HG03064 (cell line): ENCODE measurements around the gene SALL2.

Source experiments
- ATAC-seq: cut with Tn5 transposase; IDR thresholded peaks from one replicate; pipeline ENCODE4 v1.9.1; 2021; ENCODE audit warnings: low read depth; ENCODE audit not compliant: unreplicated experiment

SALL2 gene

DNA sequence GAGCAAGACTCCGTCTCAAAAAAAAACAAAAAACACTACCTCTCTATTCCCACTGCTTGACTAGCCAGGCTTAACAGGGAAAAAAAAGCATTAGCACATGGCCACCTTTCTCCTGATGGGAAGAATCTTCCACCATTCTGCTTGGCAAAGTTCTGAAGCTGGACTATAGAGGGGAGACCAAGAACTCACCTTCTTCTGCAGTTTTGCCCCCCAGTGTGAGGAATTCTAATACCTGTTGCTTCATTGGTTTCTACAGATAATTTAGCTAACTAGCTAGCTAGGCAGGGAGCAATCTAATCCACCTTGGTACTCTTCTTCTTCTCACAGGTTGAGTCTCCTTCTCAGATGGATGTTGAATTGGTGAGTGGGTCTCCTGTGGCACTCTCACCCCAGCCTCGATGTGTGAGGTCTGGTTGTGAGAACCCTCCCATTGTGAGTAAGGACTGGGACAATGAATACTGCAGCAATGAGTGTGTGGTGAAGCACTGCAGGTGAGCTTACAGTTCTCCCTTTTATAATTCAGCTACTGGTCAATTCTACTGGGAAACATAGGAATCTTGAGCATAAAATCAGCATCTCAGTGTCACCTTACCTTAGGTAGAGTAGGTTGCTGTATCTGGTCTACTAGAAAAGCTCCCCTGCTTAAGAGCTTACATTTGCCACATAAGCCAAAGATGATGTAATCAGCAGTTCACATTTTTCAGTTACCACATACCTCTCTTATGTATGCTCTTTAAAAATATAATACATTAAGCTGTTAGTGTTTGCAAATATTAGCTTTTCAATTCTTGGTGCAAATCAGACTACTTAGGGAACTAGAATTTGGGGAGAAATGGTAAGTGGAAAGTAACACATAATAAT lies 31.0 kb downstream of the SALL2 start:
- no peak for ATAC-seq

DNA sequence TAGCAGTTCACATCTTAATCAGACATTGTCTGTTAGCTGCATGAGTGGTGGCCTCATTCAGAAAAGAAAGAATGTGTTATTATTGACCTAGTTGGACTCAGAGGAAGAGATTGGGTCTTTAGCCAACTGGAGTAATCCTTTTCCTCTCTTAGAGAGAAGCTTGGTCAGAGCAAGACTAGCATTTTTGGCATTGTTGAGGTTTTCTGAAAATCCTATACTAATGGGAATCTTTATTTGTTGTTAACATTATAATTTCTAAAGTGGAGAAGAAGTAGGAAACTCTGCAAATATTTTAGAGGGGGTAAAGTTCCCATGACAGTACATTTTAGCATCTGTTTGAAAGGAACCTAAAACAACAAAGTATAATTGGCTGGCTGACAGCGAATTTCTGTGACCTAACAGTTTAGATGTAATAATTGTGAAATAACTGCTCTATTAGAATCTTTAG lies 39.5 kb downstream of the SALL2 start:
- ATAC-seq, result no peak

DNA sequence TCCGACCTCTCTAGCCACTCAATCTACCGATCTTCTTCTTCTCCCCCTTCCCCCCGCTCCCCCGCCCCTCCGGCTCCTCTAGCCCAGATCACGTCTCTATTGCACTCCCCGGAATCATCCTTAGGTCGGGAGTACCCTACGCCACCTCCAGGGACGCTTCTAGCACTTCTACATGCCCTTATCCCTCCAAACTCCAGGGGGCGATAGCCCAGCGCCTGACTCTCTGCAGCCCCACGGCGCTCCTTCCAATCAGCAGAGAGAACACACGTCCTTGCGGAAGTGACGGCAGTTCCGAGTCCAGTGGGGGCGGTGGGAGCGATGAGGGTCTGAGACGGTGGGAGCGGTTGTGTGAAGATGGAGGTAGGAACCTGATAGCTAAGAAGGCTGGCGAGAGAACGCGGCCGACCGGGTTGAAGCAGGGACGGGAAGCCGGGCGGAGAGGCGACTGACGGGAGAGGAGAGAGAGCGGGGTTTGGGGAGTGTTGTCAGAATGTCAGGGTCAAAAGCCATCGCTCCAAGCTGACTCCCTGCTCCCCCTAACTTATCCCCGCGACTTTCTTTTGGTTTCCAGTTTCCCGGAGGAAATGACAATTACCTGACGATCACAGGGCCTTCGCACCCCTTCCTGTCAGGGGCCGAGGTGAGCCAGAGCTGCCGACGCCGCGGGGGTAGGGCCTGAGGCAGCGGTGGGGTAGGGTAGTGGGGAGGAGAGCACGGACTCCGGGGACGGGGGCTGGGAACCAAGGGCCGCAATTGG lies 49.0 kb downstream of the SALL2 start, which contains the start of the genes RAB2B and TOX4:
Gene RAB2B (minus strand): TSS at position 35 of the 757 bp plus-strand sequence. CDS start 87 bp downstream, outside the sequence.
Gene TOX4 (plus strand): TSS at position 271 of the 757 bp plus-strand sequence. CDS start 84 bp downstream, at position 355.
- ATAC-seq, result peak; percentile 100

DNA sequence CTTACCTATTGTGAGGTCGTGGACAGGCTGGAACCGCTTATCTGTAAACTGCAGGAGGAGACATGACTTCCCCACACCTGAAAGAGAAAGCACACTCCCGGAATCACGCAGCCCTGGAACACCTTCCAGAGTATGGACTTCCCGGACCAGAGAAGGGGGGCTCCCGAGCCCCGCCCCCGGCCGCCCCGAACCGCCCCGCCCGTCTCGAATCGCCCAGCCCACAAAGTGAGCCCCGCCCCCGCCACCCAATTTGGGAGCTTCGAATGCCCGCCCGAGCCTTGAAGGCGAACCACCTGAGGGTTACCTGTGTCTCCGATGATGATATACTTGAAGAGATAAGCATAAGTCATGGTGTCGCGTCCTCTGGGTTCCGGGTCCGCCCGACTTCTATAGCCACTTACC lies 49.6 kb downstream of the SALL2 start:
- peak; percentile 40 for ATAC-seq

DNA sequence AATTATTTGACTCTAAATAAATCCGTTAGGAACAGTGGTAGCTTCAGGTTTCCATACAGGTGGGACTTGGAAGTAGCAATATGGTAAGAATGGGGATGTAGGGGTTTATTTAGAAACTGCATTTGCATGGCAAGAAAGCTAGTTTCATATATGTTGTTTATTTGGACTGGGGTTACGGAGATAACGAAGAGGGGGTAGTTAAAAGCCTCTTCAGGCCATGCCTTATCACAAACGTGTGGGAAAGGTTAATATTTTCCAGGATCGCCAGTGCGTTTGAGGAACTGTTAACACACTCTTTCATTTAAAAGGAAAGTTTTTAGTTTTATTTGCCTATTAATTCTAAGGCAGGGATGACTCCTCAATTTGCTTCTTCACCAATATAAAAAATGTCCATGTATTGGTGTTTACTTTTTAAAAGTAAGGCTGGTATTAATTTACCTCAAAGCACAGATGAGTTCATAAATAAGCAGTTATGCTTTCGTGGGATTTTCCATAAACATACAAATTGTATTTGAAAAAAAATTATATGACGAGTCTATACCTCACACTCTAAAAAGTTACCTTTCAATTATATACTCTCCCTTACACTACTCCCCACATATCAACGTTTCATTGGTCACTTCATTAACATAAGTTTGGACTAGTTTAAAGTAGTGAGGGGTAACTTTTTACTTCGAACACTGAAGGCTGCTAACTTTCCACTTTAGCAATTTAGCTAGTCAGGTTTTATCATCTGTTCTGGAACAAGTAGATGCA lies 50.2 kb downstream of the SALL2 start:
- no peak for ATAC-seq
